GM12891 (cell line): ENCODE data around the gene CCNL2.
A peak's percentile ranks its signal among the peaks of the same experiment; 100 is the strongest.

ENCODE experiments used
- POLR2A ChIP-seq: IDR thresholded peaks from 2 replicates; pipeline ENCODE4 v1.6.1; 2011; ENCODE audit warnings: low read depth, low read length, control low read depth
- POLR2AphosphoS5 ChIP-seq: IDR thresholded peaks from 2 replicates; pipeline ENCODE4 v1.6.1; 2011; ENCODE audit warnings: low read depth, low read length, control low read depth
- POU2F2 ChIP-seq: IDR thresholded peaks from 2 replicates; pipeline ENCODE4 v1.6.1; 2011; ENCODE audit warnings: low read depth, mild to moderate bottlenecking, control low read depth, low read length, moderate library complexity
- TAF1 ChIP-seq: IDR thresholded peaks from 2 replicates; pipeline ENCODE4 v1.6.1; 2011; ENCODE audit warnings: low read depth, low read length, control low read depth

DNA sequence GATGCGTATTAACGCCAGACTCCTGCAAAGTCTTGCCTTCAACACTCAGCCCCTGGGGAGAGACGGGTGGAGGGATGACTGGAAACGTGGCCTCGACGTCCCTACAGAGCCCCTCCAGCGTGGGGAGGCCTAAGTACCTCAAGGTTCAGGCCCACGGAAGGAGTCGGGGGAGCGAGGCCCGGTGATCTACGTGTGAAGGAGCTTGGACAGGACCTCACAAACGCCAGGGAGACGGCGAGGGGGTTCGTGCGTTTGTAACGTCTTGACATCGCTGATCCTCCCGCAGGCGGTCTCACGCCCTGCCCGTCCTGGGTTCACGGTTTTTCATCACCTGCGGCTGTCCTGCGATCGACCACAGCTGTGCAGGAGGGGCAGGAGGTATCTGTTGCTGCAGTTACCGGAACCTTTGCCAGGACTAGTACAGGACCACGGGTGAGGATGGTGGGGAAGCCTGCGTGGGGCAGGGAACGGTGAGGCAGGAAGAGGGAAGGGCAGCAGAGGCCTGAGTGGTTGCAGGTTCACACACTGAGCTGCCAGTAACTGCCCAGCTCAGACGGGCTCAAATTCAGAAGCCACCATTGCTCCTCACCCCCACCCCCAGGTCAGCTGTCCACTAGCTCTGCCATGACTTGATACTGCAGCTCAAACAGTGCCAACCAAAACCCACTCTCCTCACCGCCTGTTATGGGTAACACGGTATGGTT is 889 bp upstream of the CCNL2 start:
- TF ChIP-seq POLR2AphosphoS5, result peak; percentile 65
- TF ChIP-seq TAF1, result 0 out of 2 replicates have a peak, but pooled peaks have one; percentile 20
- TF ChIP-seq POLR2A, result no peak; the same call in 1 of the 2 replicates
- no peak; the same call in 1 of the 2 replicates for TF ChIP-seq POU2F2
